ENCODE measurements around the gene LDHA. TPM values are rescaled to one million over a fixed set of nuclear protein-coding genes. Genes with fewer than 3 reads are reported as not detected.

Gene LDHA
- 1,568 and 1,798 TPM in 2 replicates for total RNA-seq (2014; rRNA removed; shearing (Covaris generic); ENCODE audit: low replicate concordance)

- peak; percentile 96 for DNase-seq (ENCODE audit: low read depth)
- in situ Hi-C loops (cut with HindIII; ENCODE audit: low pct_unique_long_range_greater_than_20kb, low sequenced_read_pairs), result no loop called here
These were observed at the start of gene LDHA for GRCh38 chr11:18394275-18394927. LDHA (plus strand) TSS chr11:18394563; CDS start chr11:18396843, 2,280 bp downstream.

- DNase-seq (ENCODE audit: low read depth), result no peak
- in situ Hi-C loops (cut with HindIII; ENCODE audit: low pct_unique_long_range_greater_than_20kb, low sequenced_read_pairs), result no loop called here
These were observed 46.8 kb upstream of the LDHA start for GRCh38 chr11:18347471-18348125.

- DNase-seq (ENCODE audit: low read depth), result no peak
- in situ Hi-C loops (cut with HindIII; ENCODE audit: low pct_unique_long_range_greater_than_20kb, low sequenced_read_pairs), result no loop called here
These were observed 41.8 kb upstream of the LDHA start for GRCh38 chr11:18352581-18352980.

- in situ Hi-C loops (cut with HindIII; ENCODE audit: low pct_unique_long_range_greater_than_20kb, low sequenced_read_pairs), result no loop called here
- DNase-seq (ENCODE audit: low read depth), result no peak
These were observed 35.7 kb upstream of the LDHA start for GRCh38 chr11:18358646-18359045.

- in situ Hi-C loops (cut with HindIII; ENCODE audit: low pct_unique_long_range_greater_than_20kb, low sequenced_read_pairs), result no loop called here
- no peak for DNase-seq (ENCODE audit: low read depth)
These were observed 33.2 kb upstream of the LDHA start for GRCh38 chr11:18361154-18361553.

GRCh38 chr11:18364495-18365073, 29.8 kb upstream of the LDHA start:
- in situ Hi-C loops (cut with HindIII; ENCODE audit: low pct_unique_long_range_greater_than_20kb, low sequenced_read_pairs), result no loop called here
- DNase-seq (ENCODE audit: low read depth), result no peak

- no peak for DNase-seq (ENCODE audit: low read depth)
- in situ Hi-C loops (cut with HindIII; ENCODE audit: low pct_unique_long_range_greater_than_20kb, low sequenced_read_pairs), result no loop called here
These were observed 28.6 kb upstream of the LDHA start for GRCh38 chr11:18365741-18366140.

- in situ Hi-C loops (cut with HindIII; ENCODE audit: low pct_unique_long_range_greater_than_20kb, low sequenced_read_pairs), result no loop called here
- no peak for DNase-seq (ENCODE audit: low read depth)
These were observed 28.1 kb upstream of the LDHA start for GRCh38 chr11:18366286-18366685.

GRCh38 chr11:18367431-18367830, 26.9 kb upstream of the LDHA start:
- in situ Hi-C loops (cut with HindIII; ENCODE audit: low pct_unique_long_range_greater_than_20kb, low sequenced_read_pairs), result no loop called here
- DNase-seq (ENCODE audit: low read depth), result no peak

- no peak for DNase-seq (ENCODE audit: low read depth)
These were observed 26.1 kb upstream of the LDHA start for GRCh38 chr11:18368221-18368620.

GRCh38 chr11:18369398-18369797, 25.0 kb upstream of the LDHA start:
- no peak for DNase-seq (ENCODE audit: low read depth)
- in situ Hi-C loops (cut with HindIII; ENCODE audit: low pct_unique_long_range_greater_than_20kb, low sequenced_read_pairs), result no loop called here

More at GRCh38 chr11:18368221-18368620, 26.1 kb upstream of the LDHA start:
- in situ Hi-C loops (cut with HindIII; ENCODE audit: low pct_unique_long_range_greater_than_20kb, low sequenced_read_pairs), result no loop called here

GRCh38 chr11:18371279-18371678, 23.1 kb upstream of the LDHA start:
- no peak for DNase-seq (ENCODE audit: low read depth)
- in situ Hi-C loops (cut with HindIII; ENCODE audit: low pct_unique_long_range_greater_than_20kb, low sequenced_read_pairs), result no loop called here

GRCh38 chr11:18372201-18372600, 22.2 kb upstream of the LDHA start:
- DNase-seq (ENCODE audit: low read depth), result no peak
- in situ Hi-C loops (cut with HindIII; ENCODE audit: low pct_unique_long_range_greater_than_20kb, low sequenced_read_pairs), result no loop called here

- no peak for DNase-seq (ENCODE audit: low read depth)
- in situ Hi-C loops (cut with HindIII; ENCODE audit: low pct_unique_long_range_greater_than_20kb, low sequenced_read_pairs), result no loop called here
These were observed 19.4 kb upstream of the LDHA start for GRCh38 chr11:18374956-18375355.

GRCh38 chr11:18375941-18376340, 18.4 kb upstream of the LDHA start:
- no peak for DNase-seq (ENCODE audit: low read depth)
- in situ Hi-C loops (cut with HindIII; ENCODE audit: low pct_unique_long_range_greater_than_20kb, low sequenced_read_pairs), result no loop called here

GRCh38 chr11:18379201-18379600, 15.2 kb upstream of the LDHA start:
- in situ Hi-C loops (cut with HindIII; ENCODE audit: low pct_unique_long_range_greater_than_20kb, low sequenced_read_pairs), result no loop called here
- DNase-seq (ENCODE audit: low read depth), result no peak

GRCh38 chr11:18383388-18384156, 10.8 kb upstream of the LDHA start:
- in situ Hi-C loops (cut with HindIII; ENCODE audit: low pct_unique_long_range_greater_than_20kb, low sequenced_read_pairs), result no loop called here
- peak; percentile 98 for DNase-seq (ENCODE audit: low read depth)

GRCh38 chr11:18384157-18384641, 10.2 kb upstream of the LDHA start:
- in situ Hi-C loops (cut with HindIII; ENCODE audit: low pct_unique_long_range_greater_than_20kb, low sequenced_read_pairs), result no loop called here
- peak; percentile 95 for DNase-seq (ENCODE audit: low read depth)

- in situ Hi-C loops (cut with HindIII; ENCODE audit: low pct_unique_long_range_greater_than_20kb, low sequenced_read_pairs), result no loop called here
- DNase-seq (ENCODE audit: low read depth), result no peak
These were observed 4.3 kb upstream of the LDHA start for GRCh38 chr11:18390088-18390487.

Measured in Caki2 (cell line).